SK-N-SH treated with all-trans-retinoic acid at 6 μM for 48 hours (cell line): Measurements from ENCODE around the gene PITPNC1.
A peak's percentile ranks its signal among the peaks of the same experiment; 100 is the strongest.
"Not testable (repeated sequence)": the region's sequence is repeated elsewhere in the genome, so short reads cannot be mapped to it uniquely, and the experiment has no call there.

Experiments
- ATAC-seq: fragments of 200-7000 bp; cut with Tn5 transposase; 3 replicates; pipeline ENCODE4 v1.9.1; 2020; ENCODE audit warnings: mild to moderate bottlenecking, moderate library complexity
- ARNTL ChIP-seq: fragments of 450-650 bp; formaldehyde crosslinking; IDR thresholded peaks from 2 replicates; pipeline ENCODE4 v1.5.0; 2020; ENCODE audit warnings: low read depth, mild to moderate bottlenecking, moderate library complexity, borderline replicate concordance
- CSDC2 ChIP-seq: fragments of 250-450 bp; sonication (Bioruptor Pico); IDR thresholded peaks from 2 replicates; pipeline ENCODE4 v1.5.0; 2020; ENCODE audit warnings: mild to moderate bottlenecking, moderate library complexity
- ISL1 ChIP-seq: fragments of 250-450 bp; sonication (Bioruptor Pico); IDR thresholded peaks from 2 replicates; pipeline ENCODE4 v2.1.2; 2022; ENCODE audit warnings: mild to moderate bottlenecking, moderate library complexity
- PPARA ChIP-seq: fragments of 250-450 bp; sonication (Bioruptor Pico); IDR thresholded peaks from 2 replicates; pipeline ENCODE4 v1.5.0; 2020; ENCODE audit warnings: mild to moderate bottlenecking, borderline replicate concordance
- RARB ChIP-seq: fragments of 250-450 bp; sonication (Bioruptor Pico); IDR thresholded peaks from 2 replicates; pipeline ENCODE4 v1.8.0; 2021; ENCODE audit warnings: mild to moderate bottlenecking, moderate library complexity
- SNAI2 ChIP-seq: fragments of 250-450 bp; sonication (Bioruptor Pico); IDR thresholded peaks from 2 replicates; pipeline ENCODE4 v1.5.0; 2020; ENCODE audit warnings: mild to moderate bottlenecking, moderate library complexity
- TCF4 ChIP-seq: fragments of 250-450 bp; sonication (Bioruptor Pico); IDR thresholded peaks from 2 replicates; pipeline ENCODE4 v1.8.0; 2021; ENCODE audit warnings: mild to moderate bottlenecking, moderate library complexity, borderline replicate concordance
- TOX ChIP-seq: fragments of 250-450 bp; sonication (Bioruptor Pico); IDR thresholded peaks from 2 replicates; pipeline ENCODE4 v1.8.0; 2021; ENCODE audit warnings: mild to moderate bottlenecking, moderate library complexity, borderline replicate concordance
- ZFP3 ChIP-seq: fragments of 250-450 bp; sonication (Bioruptor Pico); IDR thresholded peaks from 2 replicates; pipeline ENCODE4 v1.5.0; 2020; ENCODE audit warnings: mild to moderate bottlenecking, moderate library complexity
- ZFP30 ChIP-seq: fragments of 450-650 bp; formaldehyde crosslinking; IDR thresholded peaks from 2 replicates; pipeline ENCODE4 v1.5.0; 2022; ENCODE audit warnings: mild to moderate bottlenecking, moderate library complexity
- ZNF565 ChIP-seq: fragments of 450-650 bp; formaldehyde crosslinking; conservative IDR thresholded peaks from 2 replicates; pipeline ENCODE4 v1.5.0; 2020; ENCODE audit warnings: low read depth, mild to moderate bottlenecking, moderate library complexity
- ZNF70 ChIP-seq: fragments of 450-650 bp; formaldehyde crosslinking; IDR thresholded peaks from 2 replicates; pipeline ENCODE4 v1.5.0; 2020; ENCODE audit warnings: mild to moderate bottlenecking, moderate library complexity
- ZNF8 ChIP-seq: fragments of 450-650 bp; formaldehyde crosslinking; IDR thresholded peaks from 2 replicates; pipeline ENCODE4 v1.5.0; 2020; ENCODE audit warnings: mild to moderate bottlenecking, moderate library complexity
- TF ChIP-seq, protein P1 (sequence below): fragments of 250-450 bp; sonication (Bioruptor Pico); IDR thresholded peaks from 2 replicates; pipeline ENCODE4 v1.8.0; 2020; ENCODE audit warnings: mild to moderate bottlenecking, moderate library complexity, borderline replicate concordance
- TF ChIP-seq, protein P2 (sequence below): fragments of 250-450 bp; sonication (Bioruptor Pico); IDR thresholded peaks from 2 replicates; pipeline ENCODE4 v1.8.0; 2021; ENCODE audit warnings: low read depth, mild to moderate bottlenecking, moderate library complexity, borderline replicate concordance
- TF ChIP-seq, protein P3 (sequence below): fragments of 250-450 bp; sonication (Bioruptor Pico); IDR thresholded peaks from 2 replicates; pipeline ENCODE4 v1.5.0; 2020; ENCODE audit warnings: mild to moderate bottlenecking, moderate library complexity

Gene PITPNC1

DNA sequence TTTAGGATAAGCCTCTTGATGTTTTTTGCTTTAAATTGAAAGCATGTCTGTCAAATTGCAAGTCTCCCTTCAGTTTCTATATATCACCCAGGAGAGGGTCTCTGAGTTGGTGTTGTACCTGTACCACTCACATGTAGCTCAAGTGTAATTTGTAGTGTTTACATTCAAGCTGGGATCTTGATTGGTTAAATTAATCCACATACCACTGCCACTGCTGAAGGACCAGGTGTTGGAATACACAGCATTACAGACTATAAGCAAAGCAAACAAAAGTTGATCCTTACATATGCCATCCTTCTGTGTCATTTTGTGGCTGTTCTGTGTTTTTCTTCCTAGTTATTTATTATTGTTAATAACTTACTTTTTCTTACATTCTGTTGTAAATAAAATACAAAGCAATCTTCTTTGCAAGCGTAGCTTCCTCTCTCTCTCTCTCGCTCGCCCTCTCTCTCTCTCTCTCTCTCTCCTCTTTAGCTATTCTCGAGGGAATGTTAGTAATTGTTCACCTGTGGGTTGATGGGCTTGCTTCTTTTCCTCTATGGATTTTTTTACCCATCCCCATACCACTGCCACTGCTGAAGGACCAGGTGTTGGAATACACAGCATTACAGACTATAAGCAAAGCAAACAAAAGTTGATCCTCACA, 319.9 kb downstream of the PITPNC1 start:
- no peak for ATAC-seq
- no peak for TF ChIP-seq TOX (CRISPR knock-in tag)
- no peak for TF ChIP-seq ARNTL
- TF ChIP-seq ISL1 (CRISPR knock-in tag) = no peak
- TF ChIP-seq ZNF565 (CRISPR knock-in tag) = no peak

DNA sequence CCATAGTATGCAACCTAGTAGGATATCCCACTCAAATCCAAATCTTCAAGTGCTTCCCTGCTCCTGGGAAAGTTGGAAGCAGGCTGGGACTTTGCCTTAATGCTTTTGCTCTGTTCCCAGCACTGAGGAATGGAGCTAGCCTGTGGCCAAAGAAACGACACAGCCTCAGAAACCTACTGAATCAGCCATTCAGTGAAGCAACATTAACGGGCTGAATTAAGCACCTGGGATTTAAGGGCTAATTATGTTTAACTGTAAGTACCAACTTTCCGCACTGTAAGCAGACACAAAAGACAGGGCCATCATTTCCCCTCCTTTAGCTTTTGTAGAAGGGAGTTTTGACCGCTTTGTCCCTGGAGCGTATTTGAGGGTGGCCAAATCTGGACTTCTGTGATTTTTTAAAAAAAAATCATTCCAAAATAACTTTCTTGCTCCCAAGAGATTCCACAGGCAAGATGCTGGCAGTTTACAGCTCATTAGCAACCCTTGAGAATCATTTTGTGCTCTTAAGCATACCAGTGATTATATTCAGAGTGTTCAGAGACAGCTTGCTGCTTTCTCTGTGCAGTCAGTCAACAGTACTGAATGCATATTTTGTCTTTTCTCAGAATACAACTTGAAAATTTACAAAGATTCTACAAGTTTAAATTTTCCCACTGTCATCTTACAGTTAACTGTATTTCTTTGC, 323.1 kb downstream of the PITPNC1 start:
- ATAC-seq = no peak
- TF ChIP-seq, protein P1, sequence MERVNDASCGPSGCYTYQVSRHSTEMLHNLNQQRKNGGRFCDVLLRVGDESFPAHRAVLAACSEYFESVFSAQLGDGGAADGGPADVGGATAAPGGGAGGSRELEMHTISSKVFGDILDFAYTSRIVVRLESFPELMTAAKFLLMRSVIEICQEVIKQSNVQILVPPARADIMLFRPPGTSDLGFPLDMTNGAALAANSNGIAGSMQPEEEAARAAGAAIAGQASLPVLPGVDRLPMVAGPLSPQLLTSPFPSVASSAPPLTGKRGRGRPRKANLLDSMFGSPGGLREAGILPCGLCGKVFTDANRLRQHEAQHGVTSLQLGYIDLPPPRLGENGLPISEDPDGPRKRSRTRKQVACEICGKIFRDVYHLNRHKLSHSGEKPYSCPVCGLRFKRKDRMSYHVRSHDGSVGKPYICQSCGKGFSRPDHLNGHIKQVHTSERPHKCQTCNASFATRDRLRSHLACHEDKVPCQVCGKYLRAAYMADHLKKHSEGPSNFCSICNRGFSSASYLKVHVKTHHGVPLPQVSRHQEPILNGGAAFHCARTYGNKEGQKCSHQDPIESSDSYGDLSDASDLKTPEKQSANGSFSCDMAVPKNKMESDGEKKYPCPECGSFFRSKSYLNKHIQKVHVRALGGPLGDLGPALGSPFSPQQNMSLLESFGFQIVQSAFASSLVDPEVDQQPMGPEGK (CRISPR knock-in tag) = no peak
- TF ChIP-seq ARNTL (no peak), CSDC2 (CRISPR knock-in tag) (no peak), SNAI2 (CRISPR knock-in tag) (no peak), ZFP3 (CRISPR knock-in tag) (no peak), ZNF8 (CRISPR knock-in tag) (no peak)
- TF ChIP-seq, protein P2, sequence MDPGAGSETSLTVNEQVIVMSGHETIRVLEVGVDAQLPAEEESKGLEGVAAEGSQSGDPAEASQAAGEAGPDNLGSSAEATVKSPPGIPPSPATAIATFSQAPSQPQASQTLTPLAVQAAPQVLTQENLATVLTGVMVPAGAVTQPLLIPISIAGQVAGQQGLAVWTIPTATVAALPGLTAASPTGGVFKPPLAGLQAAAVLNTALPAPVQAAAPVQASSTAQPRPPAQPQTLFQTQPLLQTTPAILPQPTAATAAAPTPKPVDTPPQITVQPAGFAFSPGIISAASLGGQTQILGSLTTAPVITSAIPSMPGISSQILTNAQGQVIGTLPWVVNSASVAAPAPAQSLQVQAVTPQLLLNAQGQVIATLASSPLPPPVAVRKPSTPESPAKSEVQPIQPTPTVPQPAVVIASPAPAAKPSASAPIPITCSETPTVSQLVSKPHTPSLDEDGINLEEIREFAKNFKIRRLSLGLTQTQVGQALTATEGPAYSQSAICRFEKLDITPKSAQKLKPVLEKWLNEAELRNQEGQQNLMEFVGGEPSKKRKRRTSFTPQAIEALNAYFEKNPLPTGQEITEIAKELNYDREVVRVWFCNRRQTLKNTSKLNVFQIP (CRISPR knock-in tag) = no peak

DNA sequence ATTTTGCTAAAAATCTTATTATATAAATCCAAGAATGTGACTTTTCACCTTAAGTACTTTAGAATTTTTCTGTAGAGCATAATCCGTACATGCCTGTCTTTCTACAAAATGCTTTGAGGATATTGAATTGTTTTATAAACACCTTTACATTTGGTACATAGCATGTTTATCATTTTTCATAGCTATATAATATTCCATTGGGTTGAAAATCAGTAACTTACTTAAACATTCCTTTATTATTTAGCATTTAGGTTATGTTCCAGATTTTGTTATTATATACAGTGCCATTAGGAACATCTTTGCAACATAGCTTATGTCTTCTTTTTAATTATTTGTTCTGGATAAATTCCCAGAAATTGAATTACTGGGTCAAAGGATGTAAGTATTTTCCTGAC, 323.6 kb downstream of the PITPNC1 start:
- TF ChIP-seq ZNF70 (CRISPR knock-in tag) (no peak), TCF4 (no peak), ZNF565 (CRISPR knock-in tag) (no peak)
- ATAC-seq = no peak

DNA sequence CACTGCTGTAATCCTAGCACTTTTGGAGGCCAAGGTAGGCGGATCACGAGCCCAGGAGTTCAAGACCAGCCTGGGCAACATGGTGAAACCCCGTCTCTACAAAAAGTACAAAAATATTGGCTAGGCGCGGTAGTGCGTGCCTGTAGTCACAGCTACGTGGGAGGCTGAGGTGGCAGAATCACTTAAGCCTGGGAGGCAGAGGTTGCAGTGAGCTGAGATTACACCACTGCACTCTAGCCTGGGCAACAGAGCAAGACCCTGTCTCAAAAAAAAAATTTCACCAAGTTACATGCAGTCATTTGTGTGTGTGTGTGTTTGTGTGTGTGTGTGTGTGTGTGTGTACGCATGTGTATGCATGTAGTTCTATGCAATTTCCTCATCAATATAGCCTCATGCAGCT, 325.8 kb downstream of the PITPNC1 start:
- ATAC-seq = not testable (repeated sequence)

DNA sequence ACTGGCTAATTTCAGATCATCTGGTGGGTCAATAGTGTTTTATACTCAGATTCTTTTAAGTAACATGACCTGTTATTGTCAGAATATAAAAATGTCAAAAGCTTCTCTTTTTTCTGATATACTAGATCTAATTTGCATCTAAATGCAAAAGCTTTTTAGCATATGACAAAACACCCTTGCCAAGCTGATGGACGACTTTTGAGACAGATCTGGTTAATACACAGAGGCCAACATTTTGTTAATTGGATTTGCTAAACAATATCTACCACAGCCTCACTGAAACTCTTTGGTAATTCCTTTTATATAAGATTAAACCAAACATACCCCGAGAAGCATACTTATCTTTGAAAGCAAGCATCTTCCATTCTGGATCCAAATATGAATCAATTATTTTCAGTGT, 330.4 kb downstream of the PITPNC1 start:
- no peak for ATAC-seq
- peak; percentile 31; the same call in 1 of the 2 replicates for TF ChIP-seq ISL1 (CRISPR knock-in tag)
- TF ChIP-seq RARB (CRISPR knock-in tag) = no peak
- TF ChIP-seq TCF4 = peak; percentile 29; the same call in 1 of the 2 replicates

DNA sequence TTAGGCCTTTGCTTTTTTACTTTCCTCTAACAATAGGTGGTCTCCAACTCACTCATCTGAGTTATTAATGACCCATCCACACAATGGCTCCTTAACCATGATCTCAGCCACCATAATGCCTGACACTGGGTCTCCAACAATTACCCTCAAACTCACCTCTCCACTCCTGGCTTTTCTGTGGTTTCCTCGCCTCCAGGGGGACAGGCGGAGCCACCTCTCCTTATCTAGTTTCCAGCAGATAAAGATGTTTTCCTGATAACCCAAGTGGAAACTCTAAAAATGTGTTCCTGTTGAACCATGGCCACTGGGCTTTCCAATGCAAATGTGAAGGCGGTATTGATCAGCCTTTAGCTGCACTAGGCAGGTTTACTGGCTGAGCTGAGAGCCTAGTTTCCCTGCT, 331.3 kb downstream of the PITPNC1 start:
- no peak for ATAC-seq

DNA sequence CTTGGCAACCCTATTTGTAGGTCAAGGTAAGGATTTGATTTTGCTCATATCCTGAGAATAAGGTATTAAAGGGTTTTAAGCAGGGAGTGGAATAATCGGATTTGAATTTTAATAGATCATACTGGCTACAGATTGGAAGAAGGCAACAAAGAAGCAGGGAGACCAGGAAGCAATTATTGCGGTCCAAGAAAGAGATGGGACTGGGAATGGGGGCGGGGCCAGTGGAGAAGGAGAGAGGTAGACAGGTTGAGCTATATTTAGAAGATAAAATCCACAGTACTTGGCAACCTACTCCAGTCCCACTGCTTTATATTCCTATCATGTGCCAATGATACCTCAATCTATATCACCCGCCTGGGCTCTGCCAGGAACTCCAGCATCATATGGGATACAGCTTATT, 334.8 kb downstream of the PITPNC1 start:
- no peak for ATAC-seq
- TF ChIP-seq TOX (CRISPR knock-in tag) = no peak
- no peak for TF ChIP-seq ZNF565 (CRISPR knock-in tag)
- TF ChIP-seq PPARA = no peak
- TF ChIP-seq ZFP30 (CRISPR knock-in tag) = no peak
- no peak for TF ChIP-seq ARNTL

More for the DNA sequence above, 331.3 kb downstream of the PITPNC1 start:
- TF ChIP-seq ARNTL (no peak), ZFP3 (CRISPR knock-in tag) (no peak)
- TF ChIP-seq, protein P3, sequence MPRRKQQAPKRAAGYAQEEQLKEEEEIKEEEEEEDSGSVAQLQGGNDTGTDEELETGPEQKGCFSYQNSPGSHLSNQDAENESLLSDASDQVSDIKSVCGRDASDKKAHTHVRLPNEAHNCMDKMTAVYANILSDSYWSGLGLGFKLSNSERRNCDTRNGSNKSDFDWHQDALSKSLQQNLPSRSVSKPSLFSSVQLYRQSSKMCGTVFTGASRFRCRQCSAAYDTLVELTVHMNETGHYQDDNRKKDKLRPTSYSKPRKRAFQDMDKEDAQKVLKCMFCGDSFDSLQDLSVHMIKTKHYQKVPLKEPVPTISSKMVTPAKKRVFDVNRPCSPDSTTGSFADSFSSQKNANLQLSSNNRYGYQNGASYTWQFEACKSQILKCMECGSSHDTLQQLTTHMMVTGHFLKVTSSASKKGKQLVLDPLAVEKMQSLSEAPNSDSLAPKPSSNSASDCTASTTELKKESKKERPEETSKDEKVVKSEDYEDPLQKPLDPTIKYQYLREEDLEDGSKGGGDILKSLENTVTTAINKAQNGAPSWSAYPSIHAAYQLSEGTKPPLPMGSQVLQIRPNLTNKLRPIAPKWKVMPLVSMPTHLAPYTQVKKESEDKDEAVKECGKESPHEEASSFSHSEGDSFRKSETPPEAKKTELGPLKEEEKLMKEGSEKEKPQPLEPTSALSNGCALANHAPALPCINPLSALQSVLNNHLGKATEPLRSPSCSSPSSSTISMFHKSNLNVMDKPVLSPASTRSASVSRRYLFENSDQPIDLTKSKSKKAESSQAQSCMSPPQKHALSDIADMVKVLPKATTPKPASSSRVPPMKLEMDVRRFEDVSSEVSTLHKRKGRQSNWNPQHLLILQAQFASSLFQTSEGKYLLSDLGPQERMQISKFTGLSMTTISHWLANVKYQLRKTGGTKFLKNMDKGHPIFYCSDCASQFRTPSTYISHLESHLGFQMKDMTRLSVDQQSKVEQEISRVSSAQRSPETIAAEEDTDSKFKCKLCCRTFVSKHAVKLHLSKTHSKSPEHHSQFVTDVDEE = no peak
